ENCODE results near the gene TBX18. TPM values are rescaled to one million over a fixed set of nuclear protein-coding genes. Genes with fewer than 3 reads are reported as not detected.

TBX18 gene
- total RNA-seq, 2 experiments from 2014 or later, result not detected

DNA sequence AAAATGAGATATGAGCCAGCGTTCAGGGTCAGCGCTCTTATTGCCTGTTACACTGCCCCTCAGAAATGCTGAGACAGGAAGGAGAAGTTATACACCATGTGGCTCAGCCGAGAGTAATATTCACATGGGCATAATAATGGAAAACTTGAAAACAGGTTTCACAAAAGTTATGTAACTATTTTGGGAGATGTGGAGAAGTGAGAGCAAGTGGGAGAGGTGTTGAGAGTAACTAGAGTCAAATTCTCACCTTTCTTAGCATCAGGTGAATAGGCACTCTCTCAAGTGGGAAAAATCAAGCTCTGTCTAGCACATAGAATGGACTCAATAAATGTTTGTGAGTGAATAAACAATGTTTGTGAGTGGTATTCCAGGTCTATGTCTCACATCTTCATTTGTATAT lies 94.5 kb downstream of the TBX18 start:
- H3K27ac Mint-ChIP-seq, result no peak overlapping the region
- POLR2A ChIA-PET, result no interaction called here
- CTCF ChIA-PET, result no interaction called here
- no peaks in the 10 kb centered on the region for H3K9me3 Mint-ChIP-seq
- no peak overlapping the region for H3K4me3 Mint-ChIP-seq
- DNase-seq, result no peak
- no peaks in the 10 kb centered on the region for H3K27me3 Mint-ChIP-seq
- no peaks in the 10 kb centered on the region for H3K36me3 Mint-ChIP-seq (ENCODE audit: low read depth)
- no peaks in the 10 kb centered on the region for H3K4me1 Mint-ChIP-seq

DNA sequence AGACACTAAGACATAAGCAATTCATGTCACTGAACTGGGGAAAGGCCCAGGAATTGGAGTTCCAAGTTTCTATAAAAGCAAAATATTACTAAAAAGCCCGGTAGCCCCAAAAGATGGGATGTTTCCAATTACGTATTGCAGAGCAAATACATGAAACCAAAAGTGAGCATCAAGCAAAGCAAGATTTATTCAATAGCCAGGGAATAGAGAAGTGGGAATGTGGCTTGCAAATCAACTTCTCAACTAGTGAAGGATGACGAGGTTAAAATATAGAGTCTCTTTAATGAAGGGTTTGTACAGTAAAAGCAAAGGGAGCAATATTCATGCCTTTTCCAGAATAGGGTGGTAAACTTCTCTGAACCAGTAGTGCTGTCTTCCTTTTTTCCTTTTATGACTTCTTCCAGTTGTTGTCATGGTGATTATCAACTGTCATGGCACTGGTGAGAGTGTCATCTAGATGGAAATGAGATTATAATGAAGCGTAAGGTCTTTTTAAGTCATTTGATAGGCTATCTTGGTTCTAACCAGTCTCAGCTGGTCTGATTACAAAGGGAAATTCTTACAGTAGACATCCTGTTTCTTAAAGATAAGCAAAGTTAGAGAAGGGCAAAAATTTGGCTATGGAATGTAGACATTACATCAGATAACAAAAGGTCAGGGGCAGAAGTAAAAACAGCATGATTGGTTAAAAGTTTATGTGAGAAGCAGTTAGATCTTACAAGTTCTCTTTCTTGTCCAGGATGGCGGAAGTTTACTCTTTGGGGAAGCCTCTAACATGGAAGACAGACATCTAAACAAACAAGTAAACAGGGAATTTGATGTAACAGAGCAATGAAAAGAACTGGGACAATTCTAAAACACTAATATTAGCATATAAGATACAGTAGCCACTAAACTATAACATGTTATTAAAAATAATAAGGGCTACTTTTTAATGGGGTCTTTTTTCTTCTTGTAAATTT lies 96.9 kb downstream of the TBX18 start:
- DNase-seq, result no peak
- POLR2A ChIA-PET, result no interaction called here
- H3K9me3 Mint-ChIP-seq, result no peaks in the 10 kb centered on the region
- H3K4me1 Mint-ChIP-seq, result no peaks in the 10 kb centered on the region
- CTCF ChIA-PET, result no interaction called here
- H3K36me3 Mint-ChIP-seq (ENCODE audit: low read depth), result no peaks in the 10 kb centered on the region
- H3K4me3 Mint-ChIP-seq, result no peak overlapping the region
- H3K27me3 Mint-ChIP-seq, result no peaks in the 10 kb centered on the region
- H3K27ac Mint-ChIP-seq, result no peak overlapping the region

DNA sequence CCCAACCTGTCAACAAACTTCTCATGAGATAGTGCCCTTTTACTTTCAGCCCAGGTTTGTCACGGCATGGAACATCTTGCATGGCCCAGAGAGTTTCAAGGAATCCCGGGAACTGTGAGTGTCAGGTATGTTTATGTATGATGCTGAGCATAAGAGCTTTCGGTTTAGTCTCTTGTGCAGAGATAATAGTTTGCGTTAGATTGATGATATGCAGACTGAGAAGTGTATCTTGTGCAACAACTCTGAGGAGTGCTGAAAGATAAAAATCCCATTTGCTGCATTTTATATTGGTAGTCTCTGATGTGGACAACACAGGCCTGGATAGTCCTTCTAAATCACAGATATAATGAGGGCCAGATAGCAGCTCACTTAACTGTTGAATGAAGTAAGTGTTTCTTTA lies 99.0 kb downstream of the TBX18 start:
- POLR2A ChIA-PET, result no interaction called here
- Mint-ChIP-seq H3K9me3 (no peaks in the 10 kb centered on the region), H3K36me3 (ENCODE audit: low read depth) (no peaks in the 10 kb centered on the region), H3K4me1 (no peaks in the 10 kb centered on the region), H3K27ac (no peak overlapping the region), H3K27me3 (no peaks in the 10 kb centered on the region), H3K4me3 (no peak overlapping the region)
- DNase-seq, result no peak
- CTCF ChIA-PET, result no interaction called here

DNA sequence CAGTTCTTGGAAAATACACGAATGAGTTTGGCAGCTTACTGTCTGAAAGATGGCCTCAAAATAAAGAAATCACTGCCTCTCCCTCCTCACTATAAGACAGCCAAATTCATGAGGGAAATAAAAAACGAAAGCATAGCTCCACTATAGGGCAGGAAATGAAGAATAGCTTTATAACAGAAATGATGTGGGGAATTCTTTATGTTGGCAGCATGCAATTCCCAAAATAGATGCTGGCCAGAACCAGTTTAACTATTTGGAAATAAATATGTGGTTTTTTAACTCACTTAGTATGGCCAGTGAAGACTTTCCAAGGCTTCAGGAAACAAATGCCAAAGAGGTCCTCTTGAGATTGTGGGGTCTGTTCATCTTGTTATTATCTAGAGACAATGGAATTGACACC lies 100.5 kb downstream of the TBX18 start:
- no peaks in the 10 kb centered on the region for H3K27me3 Mint-ChIP-seq
- no peak overlapping the region for H3K27ac Mint-ChIP-seq
- no peaks in the 10 kb centered on the region for H3K4me1 Mint-ChIP-seq
- DNase-seq, result no peak
- no peaks in the 10 kb centered on the region for H3K9me3 Mint-ChIP-seq
- ChIA-PET POLR2A (interaction anchor here (0.6 kb wide), 1 partner anchor 573 kb away, joined by 3 read pairs; no protein-coding TSS in a partner anchor), CTCF (no interaction called here)
- no peaks in the 10 kb centered on the region for H3K36me3 Mint-ChIP-seq (ENCODE audit: low read depth)
- H3K4me3 Mint-ChIP-seq, result no peak overlapping the region

DNA sequence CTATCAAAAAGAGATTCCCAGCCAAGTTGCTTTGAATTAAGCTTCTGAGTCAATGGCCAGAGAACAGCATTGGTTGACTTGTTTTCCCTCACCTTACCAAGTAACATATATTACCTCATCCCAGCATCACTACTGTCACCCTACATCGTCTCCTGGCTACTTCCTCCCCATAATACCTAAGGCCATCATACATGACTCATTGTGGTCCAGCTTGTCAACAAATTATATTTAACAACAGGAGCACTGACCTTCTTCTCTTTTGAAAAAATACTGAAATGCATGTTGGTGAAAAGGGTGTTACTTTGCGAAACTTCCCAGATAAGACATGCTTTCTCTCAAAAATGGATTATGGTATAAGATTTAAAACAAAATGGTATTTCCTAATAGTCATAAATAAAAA lies 106.9 kb downstream of the TBX18 start:
- Mint-ChIP-seq H3K4me1 (no peaks in the 10 kb centered on the region), H3K9me3 (no peaks in the 10 kb centered on the region), H3K27ac (no peak overlapping the region), H3K27me3 (no peaks in the 10 kb centered on the region), H3K4me3 (no peak overlapping the region), H3K36me3 (ENCODE audit: low read depth) (no peaks in the 10 kb centered on the region)
- ChIA-PET CTCF (no interaction called here), POLR2A (no interaction called here)
- DNase-seq, result no peak

DNA sequence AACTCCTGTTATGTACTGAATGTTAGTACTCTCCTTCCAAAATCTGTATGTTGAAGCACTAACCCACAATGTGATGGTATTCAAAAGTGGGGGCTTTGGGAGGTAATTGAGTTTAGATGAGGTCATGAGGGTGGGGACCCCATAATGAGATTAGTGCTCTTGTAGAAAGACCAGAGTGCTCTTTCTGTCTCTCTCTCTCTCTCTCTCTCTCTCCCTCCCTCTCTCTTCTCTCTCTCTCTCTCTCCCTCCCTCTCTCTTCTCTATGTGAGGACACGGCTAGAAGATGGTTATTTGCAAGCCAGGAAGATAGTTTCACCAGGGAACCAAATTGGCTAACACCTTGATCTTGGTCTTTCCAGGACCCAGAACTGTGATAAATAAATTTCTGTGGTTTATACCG lies 107.4 kb downstream of the TBX18 start:
- no peaks in the 10 kb centered on the region for H3K36me3 Mint-ChIP-seq (ENCODE audit: low read depth)

DNA sequence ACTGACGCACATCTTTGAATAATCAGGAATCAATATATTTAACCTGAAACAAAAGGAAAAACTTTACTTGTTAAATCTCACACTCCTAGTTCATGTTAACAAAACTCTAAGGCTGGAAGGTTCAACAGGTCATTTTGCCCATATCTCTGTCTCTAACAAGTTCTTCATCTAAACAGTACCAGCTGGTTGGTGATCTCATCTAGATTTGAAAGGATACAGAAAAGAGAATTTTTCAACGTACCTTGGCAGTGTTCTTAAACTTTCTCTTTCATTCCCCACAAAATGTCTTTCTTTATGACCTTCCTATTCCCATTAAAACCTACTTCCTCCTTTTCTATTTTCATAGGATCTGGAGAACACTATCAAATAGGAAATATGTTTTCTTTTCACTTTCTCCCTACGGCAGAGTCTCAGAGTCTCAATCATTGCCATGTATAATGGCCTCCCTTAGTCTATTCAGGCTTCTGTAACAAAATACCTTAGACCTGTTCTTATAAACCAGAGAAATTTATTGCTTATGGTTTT lies 111.3 kb downstream of the TBX18 start:
- Mint-ChIP-seq H3K9me3 (no peaks in the 10 kb centered on the region), H3K27me3 (no peaks in the 10 kb centered on the region), H3K36me3 (ENCODE audit: low read depth) (no peaks in the 10 kb centered on the region), H3K4me1 (no peaks in the 10 kb centered on the region), H3K27ac (no peak overlapping the region), H3K4me3 (no peak overlapping the region)
- POLR2A ChIA-PET, result no interaction called here
- DNase-seq, result no peak
- CTCF ChIA-PET, result no interaction called here

More for the DNA sequence above, 107.4 kb downstream of the TBX18 start:
- Mint-ChIP-seq H3K4me3 (no peak overlapping the region), H3K27me3 (no peaks in the 10 kb centered on the region), H3K4me1 (no peaks in the 10 kb centered on the region), H3K27ac (no peak overlapping the region), H3K9me3 (no peaks in the 10 kb centered on the region)
- no peak for DNase-seq
- CTCF ChIA-PET, result no interaction called here
- POLR2A ChIA-PET, result no interaction called here

DNA sequence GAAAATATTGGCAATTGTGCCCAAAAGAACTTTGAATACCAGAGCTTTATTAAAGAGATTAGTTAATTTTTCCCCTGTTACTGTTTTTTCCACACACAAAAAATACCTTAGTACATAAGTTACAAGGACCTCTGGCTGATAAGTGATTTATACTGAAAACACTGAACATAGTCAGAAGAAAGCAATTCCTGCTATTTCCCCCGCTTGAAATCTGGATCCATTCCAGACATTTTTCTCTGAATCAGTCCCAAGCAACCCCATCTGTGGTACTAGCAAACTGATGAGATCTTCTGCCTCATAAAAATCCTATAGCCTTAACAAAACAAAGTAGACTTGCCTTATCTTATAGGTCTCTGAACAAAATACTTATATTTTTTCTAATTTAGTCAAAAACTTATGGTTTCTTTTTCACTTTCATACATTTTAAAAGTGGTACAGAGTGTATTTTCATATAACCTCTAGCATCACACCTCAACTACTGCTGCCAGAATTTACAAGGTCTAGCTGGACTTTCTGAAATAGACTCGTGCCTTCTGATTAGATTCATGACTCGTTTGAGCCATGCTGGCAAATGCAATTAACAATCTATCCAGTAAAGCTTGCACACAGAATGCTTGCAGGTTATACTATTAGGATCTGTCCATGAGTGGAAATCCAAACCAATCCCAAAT lies 111.9 kb downstream of the TBX18 start:
- Mint-ChIP-seq H3K4me3 (no peak overlapping the region), H3K27me3 (no peaks in the 10 kb centered on the region), H3K9me3 (no peaks in the 10 kb centered on the region)

DNA sequence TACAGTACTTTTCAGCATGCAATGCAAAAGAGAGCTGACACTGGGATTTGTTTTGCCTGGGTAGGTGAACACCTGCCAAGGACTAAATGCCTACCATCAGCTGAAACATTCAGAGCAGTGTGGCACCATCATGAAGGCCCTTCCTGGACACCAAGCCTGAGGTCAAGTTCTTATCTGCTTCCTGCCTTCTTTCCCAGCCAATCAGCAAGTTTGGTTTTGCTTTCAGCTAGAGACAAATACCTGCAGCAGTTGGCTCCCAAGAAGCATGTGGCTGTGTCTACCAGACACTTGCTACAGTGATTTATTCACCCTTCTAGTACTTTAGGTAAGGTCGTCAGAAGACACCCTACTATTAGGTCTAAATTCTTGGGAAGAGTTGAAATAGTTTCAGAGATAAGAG lies 112.8 kb downstream of the TBX18 start:
- Mint-ChIP-seq H3K27me3 (no peaks in the 10 kb centered on the region), H3K27ac (no peak overlapping the region), H3K9me3 (no peaks in the 10 kb centered on the region), H3K4me1 (no peaks in the 10 kb centered on the region), H3K4me3 (no peak overlapping the region), H3K36me3 (ENCODE audit: low read depth) (no peaks in the 10 kb centered on the region)
- CTCF ChIA-PET, result no interaction called here
- DNase-seq, result no peak
- POLR2A ChIA-PET, result no interaction called here

More for the DNA sequence above, 111.9 kb downstream of the TBX18 start:
- ChIA-PET CTCF (no interaction called here), POLR2A (no interaction called here)
- H3K27ac Mint-ChIP-seq, result no peak overlapping the region
- no peak for DNase-seq
- H3K36me3 Mint-ChIP-seq (ENCODE audit: low read depth), result no peaks in the 10 kb centered on the region
- H3K4me1 Mint-ChIP-seq, result no peaks in the 10 kb centered on the region

DNA sequence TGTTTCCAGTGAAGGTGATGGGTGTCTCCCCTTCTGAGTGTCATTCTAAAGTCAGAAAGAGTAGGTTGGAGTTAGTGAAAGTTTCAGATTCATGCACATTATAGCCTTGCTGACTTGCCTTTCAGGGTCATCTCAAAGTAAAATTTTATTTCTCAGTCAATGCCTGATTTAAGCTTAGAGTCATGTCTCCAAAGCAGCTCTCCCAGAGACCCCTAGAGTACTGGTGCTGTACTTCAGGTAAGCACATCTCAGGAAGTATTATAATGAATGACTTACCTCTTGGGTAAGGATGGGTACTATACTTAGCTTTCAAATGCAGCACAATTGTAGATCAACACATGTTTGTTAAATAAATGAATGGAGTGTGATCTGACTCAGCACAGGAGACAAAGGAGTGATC lies 116.0 kb downstream of the TBX18 start:
- no peak overlapping the region for H3K27ac Mint-ChIP-seq
- ChIA-PET POLR2A (no interaction called here), CTCF (no interaction called here)
- no peak overlapping the region for H3K4me3 Mint-ChIP-seq
- no peaks in the 10 kb centered on the region for H3K4me1 Mint-ChIP-seq
- H3K36me3 Mint-ChIP-seq (ENCODE audit: low read depth), result no peaks in the 10 kb centered on the region
- no peaks in the 10 kb centered on the region for H3K27me3 Mint-ChIP-seq
- no peaks in the 10 kb centered on the region for H3K9me3 Mint-ChIP-seq
- DNase-seq, result no peak

DNA sequence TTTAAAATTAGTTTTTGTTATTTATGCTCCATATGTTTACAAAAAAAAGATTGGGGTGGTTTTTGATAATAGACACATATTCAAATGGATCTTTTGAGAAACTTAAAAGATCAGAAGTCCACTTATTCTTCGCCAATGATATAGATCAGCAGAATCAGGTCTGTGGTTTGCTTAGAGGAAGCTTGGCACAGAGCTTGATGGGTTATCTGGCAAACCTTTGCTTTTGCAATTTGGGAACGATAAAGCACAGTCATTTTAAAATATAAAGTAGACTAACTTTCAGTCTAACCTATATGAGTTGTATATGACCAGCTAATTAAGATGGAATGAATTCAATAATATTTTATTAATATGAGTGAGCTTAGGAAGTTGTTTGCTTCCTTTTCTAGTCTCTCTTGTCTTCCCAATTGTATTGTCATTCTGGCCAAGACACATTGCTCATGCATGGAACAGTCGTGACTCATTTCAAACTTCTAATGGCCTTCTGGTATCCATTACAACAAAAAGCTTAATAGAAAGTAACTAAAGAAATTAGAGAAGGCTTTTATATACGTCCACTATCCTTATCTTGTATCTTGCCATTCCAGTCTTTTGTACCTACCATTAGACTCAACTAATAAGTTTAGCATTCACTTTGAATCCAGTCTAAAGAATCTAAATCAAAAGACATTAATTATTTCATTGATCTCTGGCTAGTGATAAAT lies 118.7 kb downstream of the TBX18 start:
- Mint-ChIP-seq H3K4me1 (no peaks in the 10 kb centered on the region), H3K27ac (no peak overlapping the region), H3K27me3 (no peaks in the 10 kb centered on the region), H3K9me3 (no peaks in the 10 kb centered on the region), H3K36me3 (ENCODE audit: low read depth) (no peaks in the 10 kb centered on the region), H3K4me3 (no peak overlapping the region)
- no peak for DNase-seq
- ChIA-PET CTCF (no interaction called here), POLR2A (no interaction called here)

DNA sequence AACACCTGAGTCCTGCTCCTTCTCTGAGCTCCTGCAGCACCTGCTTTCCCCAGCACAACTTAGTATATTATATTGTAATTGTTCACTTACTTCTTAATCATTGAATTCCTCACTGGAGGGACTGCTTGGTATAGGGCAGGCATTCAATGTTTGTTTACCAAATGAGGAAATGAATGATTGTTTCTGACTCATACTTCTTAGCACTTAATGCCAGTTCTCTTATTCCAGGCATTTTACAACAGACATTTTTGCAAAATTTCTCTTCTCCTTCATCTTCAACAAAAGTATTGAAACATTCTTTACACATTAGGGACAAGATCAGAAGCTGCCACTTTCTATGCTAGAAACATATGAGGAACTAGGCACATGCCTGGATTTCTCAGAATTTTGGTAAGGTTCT lies 119.4 kb downstream of the TBX18 start:
- DNase-seq, result no peak
- H3K27me3 Mint-ChIP-seq, result no peaks in the 10 kb centered on the region
- H3K9me3 Mint-ChIP-seq, result no peaks in the 10 kb centered on the region
- H3K27ac Mint-ChIP-seq, result no peak overlapping the region
- no peaks in the 10 kb centered on the region for H3K36me3 Mint-ChIP-seq (ENCODE audit: low read depth)
- no peaks in the 10 kb centered on the region for H3K4me1 Mint-ChIP-seq
- ChIA-PET POLR2A (no interaction called here), CTCF (no interaction called here)
- H3K4me3 Mint-ChIP-seq, result no peak overlapping the region

DNA sequence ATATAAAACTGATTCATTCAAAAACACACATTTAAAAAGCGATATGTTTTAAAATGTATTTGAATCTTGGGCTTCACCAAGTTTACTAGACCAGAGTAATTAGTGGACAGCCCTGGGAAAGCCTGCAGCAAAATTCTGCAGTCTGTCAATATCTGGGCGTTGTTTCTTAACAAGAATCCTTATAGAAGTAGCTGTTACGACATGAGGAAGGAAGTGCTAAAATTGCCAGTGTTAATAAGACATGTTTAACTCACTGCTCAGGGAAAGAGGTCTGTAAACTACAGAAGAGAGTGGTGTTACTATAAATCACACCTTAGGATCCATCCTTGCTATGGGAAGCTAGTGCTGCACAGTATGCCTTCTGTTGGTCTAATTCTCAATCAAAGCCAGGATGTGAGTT lies 120.6 kb downstream of the TBX18 start:
- Mint-ChIP-seq H3K4me3 (no peak overlapping the region), H3K36me3 (ENCODE audit: low read depth) (no peaks in the 10 kb centered on the region), H3K9me3 (no peaks in the 10 kb centered on the region), H3K27ac (no peak overlapping the region), H3K4me1 (no peaks in the 10 kb centered on the region), H3K27me3 (no peaks in the 10 kb centered on the region)
- CTCF ChIA-PET, result no interaction called here
- DNase-seq, result no peak
- POLR2A ChIA-PET, result no interaction called here
